ENCODE data around the gene FBLN1. TPM values are rescaled to one million over a fixed set of nuclear protein-coding genes. Genes with fewer than 3 reads are reported as not detected.
A peak's percentile ranks its signal among the peaks of the same experiment; 100 is the strongest.
"Not testable (repeated sequence)": the region's sequence is repeated elsewhere in the genome, so short reads cannot be mapped to it uniquely, and the experiment has no call there.

The FBLN1 gene
- polyA plus RNA-seq, 1 of the 3 experiments (the other 2 are of a cell fraction), result 147 TPM

DNA sequence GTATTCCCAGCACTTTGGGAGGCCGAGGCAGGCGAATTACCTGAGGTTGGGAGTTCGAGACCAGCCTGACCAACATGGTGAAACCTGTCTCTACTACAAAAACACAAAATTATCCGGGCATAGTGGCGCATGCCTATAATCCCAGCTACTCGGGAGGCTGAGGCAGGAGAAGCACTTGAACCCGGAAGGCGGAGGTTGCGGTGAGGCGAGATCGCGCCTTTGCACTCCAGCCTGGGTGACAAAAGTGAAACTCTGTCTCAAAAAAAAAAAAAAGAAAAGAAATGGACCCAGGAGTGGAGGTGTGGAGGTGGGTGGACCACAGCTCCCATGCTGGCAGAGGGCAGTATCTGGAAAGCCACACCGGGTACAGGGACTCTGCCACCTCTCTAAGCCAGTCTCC, 7.1 kb upstream of the FBLN1 start:
- 95% methylated on average over 13 of the region's 13 CpGs for WGBS (ENCODE audit: low lambda C conversion rate)
- H3K27me3 ChIP-seq (ENCODE audit: insufficient read depth); H3K9me3 ChIP-seq; H2AFZ ChIP-seq (ENCODE audit: low read depth); H4K20me1 ChIP-seq (ENCODE audit: insufficient read depth); H3K27ac ChIP-seq (ENCODE audit: low read depth in 2 of 2, low read length in 1 of 2); H3K9me2 ChIP-seq; H3K36me3 ChIP-seq (replicated peaks in 1 of 2; ENCODE audit: control insufficient read depth in 1 of 2, insufficient read depth in 2 of 2, low read length in 1 of 2); H3K9ac ChIP-seq; CTCF ChIA-PET; POLR2A ChIA-PET; H3K4me3 ChIP-seq (ENCODE audit: low read depth in 2 of 2, low read length in 1 of 2); H3F3A ChIP-seq (replicated peaks; ENCODE audit: insufficient read depth); H3K4me2 ChIP-seq; DNase-seq; H3K79me2 ChIP-seq (ENCODE audit: insufficient read depth): not testable (repeated sequence)
- H3K4me1 ChIP-seq (ENCODE audit: control insufficient read depth in 1 of 2, insufficient read depth in 2 of 2, low read depth in 1 of 2, low read length in 1 of 2), result peaks cover 0 to 15% of the 10 kb centered on the region in 2 experiments; a peak in 2 of 4 replicates

DNA sequence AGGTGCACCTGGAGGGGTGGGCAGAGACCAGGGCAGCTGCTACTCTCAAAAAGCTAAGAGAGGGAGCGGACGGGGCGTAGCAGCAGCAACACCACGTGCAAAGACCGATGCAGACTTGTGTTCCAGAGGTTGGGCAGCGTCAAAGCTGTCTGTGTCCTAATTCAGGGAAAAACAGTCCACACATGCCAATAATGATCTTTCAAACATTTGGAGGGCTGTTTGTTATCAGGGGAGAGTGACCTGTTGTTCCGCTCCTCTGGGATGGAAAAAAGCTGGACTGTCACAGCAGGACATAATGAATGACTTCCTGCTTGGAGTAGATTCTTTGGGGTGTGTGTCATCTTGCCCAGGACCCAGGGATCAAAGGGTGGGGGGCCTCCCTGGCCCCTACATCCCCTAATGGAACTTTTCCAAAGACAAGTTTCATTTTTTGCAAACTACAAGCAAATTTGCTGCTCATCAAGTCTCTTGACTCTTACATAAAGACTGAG, 6.2 kb upstream of the FBLN1 start:
- no peaks in the 10 kb centered on the region for H3K27me3 ChIP-seq (ENCODE audit: insufficient read depth)
- no peak overlapping the region for H3K4me3 ChIP-seq (ENCODE audit: low read depth in 2 of 2, low read length in 1 of 2)
- no peaks in the 10 kb centered on the region for H3K9me3 ChIP-seq
- H3F3A ChIP-seq (replicated peaks; ENCODE audit: insufficient read depth), result no peaks in the 10 kb centered on the region
- H3K79me2 ChIP-seq (ENCODE audit: insufficient read depth), result no peaks in the 10 kb centered on the region
- no peaks in the 10 kb centered on the region for H3K36me3 ChIP-seq (replicated peaks in 1 of 2; ENCODE audit: control insufficient read depth in 1 of 2, insufficient read depth in 2 of 2, low read length in 1 of 2)
- no peak overlapping the region for H3K27ac ChIP-seq (ENCODE audit: low read depth in 2 of 2, low read length in 1 of 2)
- no peak overlapping the region for H2AFZ ChIP-seq (ENCODE audit: low read depth)
- no peaks in the 10 kb centered on the region for H4K20me1 ChIP-seq (ENCODE audit: insufficient read depth)
- peaks cover 0 to 15% of the 10 kb centered on the region in 2 experiments; a peak in 2 of 4 replicates for H3K4me1 ChIP-seq (ENCODE audit: control insufficient read depth in 1 of 2, insufficient read depth in 2 of 2, low read depth in 1 of 2, low read length in 1 of 2)
- POLR2A ChIA-PET, result no interaction called here
- peak; percentile 26 for DNase-seq
- WGBS (ENCODE audit: low lambda C conversion rate), result 81% methylated on average over 7 of the region's 7 CpGs
- no peaks in the 10 kb centered on the region for H3K9me2 ChIP-seq
- no peak overlapping the region for H3K9ac ChIP-seq
- TF ChIP-seq, protein P1, sequence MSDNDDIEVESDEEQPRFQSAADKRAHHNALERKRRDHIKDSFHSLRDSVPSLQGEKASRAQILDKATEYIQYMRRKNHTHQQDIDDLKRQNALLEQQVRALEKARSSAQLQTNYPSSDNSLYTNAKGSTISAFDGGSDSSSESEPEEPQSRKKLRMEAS (IDR thresholded peaks at IDR 0.05; ENCODE audit: low read depth), result no peak
- TF ChIP-seq, protein P2, sequence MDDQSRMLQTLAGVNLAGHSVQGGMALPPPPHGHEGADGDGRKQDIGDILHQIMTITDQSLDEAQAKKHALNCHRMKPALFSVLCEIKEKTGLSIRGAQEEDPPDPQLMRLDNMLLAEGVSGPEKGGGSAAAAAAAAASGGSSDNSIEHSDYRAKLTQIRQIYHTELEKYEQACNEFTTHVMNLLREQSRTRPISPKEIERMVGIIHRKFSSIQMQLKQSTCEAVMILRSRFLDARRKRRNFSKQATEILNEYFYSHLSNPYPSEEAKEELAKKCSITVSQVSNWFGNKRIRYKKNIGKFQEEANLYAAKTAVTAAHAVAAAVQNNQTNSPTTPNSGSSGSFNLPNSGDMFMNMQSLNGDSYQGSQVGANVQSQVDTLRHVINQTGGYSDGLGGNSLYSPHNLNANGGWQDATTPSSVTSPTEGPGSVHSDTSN (IDR thresholded peaks at IDR 0.05), result 0 out of 2 replicates have a peak, but pooled peaks have one; percentile 28
- no peak overlapping the region for H3K4me2 ChIP-seq
- CTCF ChIA-PET, result no interaction called here

DNA sequence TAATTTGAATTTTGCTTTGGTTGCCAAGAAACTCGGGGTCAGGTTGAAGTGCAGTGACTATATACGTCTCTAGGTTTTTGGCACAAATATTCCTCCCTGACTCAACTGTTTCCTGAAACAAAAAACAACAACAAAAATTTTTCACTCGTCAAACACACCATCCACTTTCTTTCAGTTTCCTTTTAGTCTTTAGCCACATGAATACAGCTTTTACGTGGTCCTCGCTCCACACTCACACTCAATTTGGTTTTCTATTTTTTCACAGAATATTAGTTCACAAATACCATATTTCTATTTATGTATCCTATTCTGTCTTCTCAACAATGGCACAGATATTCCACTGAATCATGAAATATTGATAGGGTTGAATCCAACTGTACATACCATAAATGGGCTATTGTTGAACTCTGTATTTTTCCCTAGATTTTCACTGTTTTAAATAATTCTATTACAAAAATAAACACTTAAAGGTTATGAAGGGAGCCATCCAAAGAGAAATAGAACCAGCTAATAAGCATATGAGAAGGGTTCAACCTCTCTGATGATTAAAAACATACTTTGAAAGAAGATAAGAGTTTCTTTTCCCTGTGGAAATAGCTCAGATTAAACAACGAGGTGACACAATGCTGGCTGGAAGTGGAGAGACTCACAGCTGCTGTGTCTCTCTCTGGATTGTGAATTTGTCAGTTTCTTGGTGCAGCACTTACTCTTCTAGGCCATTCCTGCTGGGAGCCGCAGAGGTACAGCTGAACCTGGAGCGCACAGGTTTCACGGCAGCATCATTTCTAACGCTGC, 5.1 kb upstream of the FBLN1 start:
- no peak overlapping the region for H3K4me3 ChIP-seq (ENCODE audit: low read depth in 2 of 2, low read length in 1 of 2)
- H4K20me1 ChIP-seq (ENCODE audit: insufficient read depth), result no peaks in the 10 kb centered on the region
- no peak overlapping the region for H2AFZ ChIP-seq (ENCODE audit: low read depth)
- no peaks in the 10 kb centered on the region for H3K9me2 ChIP-seq
- H3K4me1 ChIP-seq (ENCODE audit: control insufficient read depth in 1 of 2, insufficient read depth in 2 of 2, low read depth in 1 of 2, low read length in 1 of 2), result peaks cover 0 to 21% of the 10 kb centered on the region in 2 experiments; a peak in 2 of 4 replicates
- no peak overlapping the region for H3K9ac ChIP-seq
- peak; percentile 1 for DNase-seq
- no peaks in the 10 kb centered on the region for H3K79me2 ChIP-seq (ENCODE audit: insufficient read depth)
- no peaks in the 10 kb centered on the region for H3K36me3 ChIP-seq (replicated peaks in 1 of 2; ENCODE audit: control insufficient read depth in 1 of 2, insufficient read depth in 2 of 2, low read length in 1 of 2)
- 0 out of 4 replicates have a peak overlapping the region, but pooled peaks of 1 of the 2 experiments have one; percentile 25 for H3K27ac ChIP-seq (ENCODE audit: low read depth in 2 of 2, low read length in 1 of 2)
- ChIA-PET POLR2A (no interaction called here), CTCF (interaction anchor here (1.0 kb wide), 1 partner anchor 367 kb away, joined by 3 read pairs; no protein-coding TSS in a partner anchor)
- no peaks in the 10 kb centered on the region for H3K27me3 ChIP-seq (ENCODE audit: insufficient read depth)
- no peaks in the 10 kb centered on the region for H3K9me3 ChIP-seq
- WGBS (ENCODE audit: low lambda C conversion rate), result 70% methylated on average over 10 of the region's 10 CpGs
- no peaks in the 10 kb centered on the region for H3F3A ChIP-seq (replicated peaks; ENCODE audit: insufficient read depth)
- H3K4me2 ChIP-seq, result no peak overlapping the region
- no peak for TF ChIP-seq ELF1 (IDR thresholded peaks at IDR 0.05)
- TF ChIP-seq POLR2AphosphoS5 (IDR thresholded peaks at IDR 0.05; ENCODE audit: low read depth, low read length), result no peak
- TF ChIP-seq, protein P3, sequence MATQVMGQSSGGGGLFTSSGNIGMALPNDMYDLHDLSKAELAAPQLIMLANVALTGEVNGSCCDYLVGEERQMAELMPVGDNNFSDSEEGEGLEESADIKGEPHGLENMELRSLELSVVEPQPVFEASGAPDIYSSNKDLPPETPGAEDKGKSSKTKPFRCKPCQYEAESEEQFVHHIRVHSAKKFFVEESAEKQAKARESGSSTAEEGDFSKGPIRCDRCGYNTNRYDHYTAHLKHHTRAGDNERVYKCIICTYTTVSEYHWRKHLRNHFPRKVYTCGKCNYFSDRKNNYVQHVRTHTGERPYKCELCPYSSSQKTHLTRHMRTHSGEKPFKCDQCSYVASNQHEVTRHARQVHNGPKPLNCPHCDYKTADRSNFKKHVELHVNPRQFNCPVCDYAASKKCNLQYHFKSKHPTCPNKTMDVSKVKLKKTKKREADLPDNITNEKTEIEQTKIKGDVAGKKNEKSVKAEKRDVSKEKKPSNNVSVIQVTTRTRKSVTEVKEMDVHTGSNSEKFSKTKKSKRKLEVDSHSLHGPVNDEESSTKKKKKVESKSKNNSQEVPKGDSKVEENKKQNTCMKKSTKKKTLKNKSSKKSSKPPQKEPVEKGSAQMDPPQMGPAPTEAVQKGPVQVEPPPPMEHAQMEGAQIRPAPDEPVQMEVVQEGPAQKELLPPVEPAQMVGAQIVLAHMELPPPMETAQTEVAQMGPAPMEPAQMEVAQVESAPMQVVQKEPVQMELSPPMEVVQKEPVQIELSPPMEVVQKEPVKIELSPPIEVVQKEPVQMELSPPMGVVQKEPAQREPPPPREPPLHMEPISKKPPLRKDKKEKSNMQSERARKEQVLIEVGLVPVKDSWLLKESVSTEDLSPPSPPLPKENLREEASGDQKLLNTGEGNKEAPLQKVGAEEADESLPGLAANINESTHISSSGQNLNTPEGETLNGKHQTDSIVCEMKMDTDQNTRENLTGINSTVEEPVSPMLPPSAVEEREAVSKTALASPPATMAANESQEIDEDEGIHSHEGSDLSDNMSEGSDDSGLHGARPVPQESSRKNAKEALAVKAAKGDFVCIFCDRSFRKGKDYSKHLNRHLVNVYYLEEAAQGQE (IDR thresholded peaks at IDR 0.05; ENCODE audit: low read depth, low read length), result no peak
- TF ChIP-seq CHD2 (IDR thresholded peaks at IDR 0.05; ENCODE audit: low read length, partially characterized antibody), result no peak
- TF ChIP-seq, protein P1 (IDR thresholded peaks at IDR 0.05; ENCODE audit: low read depth), result no peak
- TF ChIP-seq SMC3 (IDR thresholded peaks at IDR 0.05; ENCODE audit: low read depth, low read length), result no peak
- TF ChIP-seq MEF2A (IDR thresholded peaks at IDR 0.05; ENCODE audit: borderline replicate concordance, low read depth), result no peak
- no peak for TF ChIP-seq RCOR1 (IDR thresholded peaks at IDR 0.05; ENCODE audit: low read length)
- no peak for TF ChIP-seq EZH2phosphoT487 (IDR thresholded peaks at IDR 0.05; ENCODE audit: borderline replicate concordance, low read depth)
- TF ChIP-seq FOXM1 (IDR thresholded peaks at IDR 0.05; ENCODE audit: low read depth), result no peak
- TF ChIP-seq MXI1 (IDR thresholded peaks at IDR 0.05; ENCODE audit: low read depth, low read length), result no peak
- TF ChIP-seq, protein P4, sequence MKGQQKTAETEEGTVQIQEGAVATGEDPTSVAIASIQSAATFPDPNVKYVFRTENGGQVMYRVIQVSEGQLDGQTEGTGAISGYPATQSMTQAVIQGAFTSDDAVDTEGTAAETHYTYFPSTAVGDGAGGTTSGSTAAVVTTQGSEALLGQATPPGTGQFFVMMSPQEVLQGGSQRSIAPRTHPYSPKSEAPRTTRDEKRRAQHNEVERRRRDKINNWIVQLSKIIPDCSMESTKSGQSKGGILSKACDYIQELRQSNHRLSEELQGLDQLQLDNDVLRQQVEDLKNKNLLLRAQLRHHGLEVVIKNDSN (IDR thresholded peaks at IDR 0.05; ENCODE audit: borderline replicate concordance, low read depth), result no peak
- TF ChIP-seq EP300 (IDR thresholded peaks at IDR 0.05; ENCODE audit: borderline replicate concordance in 1 of 2, low read depth in 1 of 2, low read length in 1 of 2), result no peak
